HG03095 (cell line): ENCODE data around the gene KCTD12.

Experiments used
- ATAC-seq: cut with Tn5 transposase; IDR thresholded peaks from one replicate; pipeline ENCODE4 v1.9.1; 2021; ENCODE audit warnings: moderate library complexity; ENCODE audit not compliant: unreplicated experiment

KCTD12 gene

GRCh38 chr13:76860706-76861105 is 25.5 kb downstream of the KCTD12 start:
- ATAC-seq: no peak

- no peak for ATAC-seq
These were observed 31.3 kb downstream of the KCTD12 start for GRCh38 chr13:76854894-76855293.

GRCh38 chr13:76853921-76854608 is 32.1 kb downstream of the KCTD12 start:
- no peak for ATAC-seq

GRCh38 chr13:76853481-76853880 is 32.7 kb downstream of the KCTD12 start:
- no peak for ATAC-seq

GRCh38 chr13:76852986-76853385 is 33.2 kb downstream of the KCTD12 start:
- no peak for ATAC-seq

- no peak for ATAC-seq
These were observed 34.2 kb downstream of the KCTD12 start for GRCh38 chr13:76851961-76852360.

GRCh38 chr13:76849493-76849892 is 36.7 kb downstream of the KCTD12 start:
- no peak for ATAC-seq

GRCh38 chr13:76848596-76848995 is 37.6 kb downstream of the KCTD12 start:
- ATAC-seq: no peak

- no peak for ATAC-seq
These were observed 39.8 kb downstream of the KCTD12 start for GRCh38 chr13:76846363-76846762.

GRCh38 chr13:76845865-76846264 is 40.3 kb downstream of the KCTD12 start:
- ATAC-seq: no peak

- no peak for ATAC-seq
These were observed 40.8 kb downstream of the KCTD12 start for GRCh38 chr13:76845367-76845766.

GRCh38 chr13:76837801-76838200 is 48.4 kb downstream of the KCTD12 start:
- no peak for ATAC-seq

GRCh38 chr13:76836311-76836710 is 49.9 kb downstream of the KCTD12 start:
- ATAC-seq: no peak

- ATAC-seq: no peak
These were observed 52.7 kb downstream of the KCTD12 start for GRCh38 chr13:76833441-76833954.

- no peak for ATAC-seq
These were observed 53.8 kb downstream of the KCTD12 start for GRCh38 chr13:76832258-76832988.

GRCh38 chr13:76830805-76831204 is 55.4 kb downstream of the KCTD12 start:
- ATAC-seq: no peak
